Activated CD8-positive, alpha-beta memory T cell treated with anti-CD3 and anti-CD28 coated beads, Interleukin-2, amount 50 U/mL, for 48 hours (primary cell): ENCODE results near the gene PPP1R9B.
A peak's percentile ranks its signal among the peaks of the same experiment; 100 is the strongest.

ENCODE experiments used
- DNase-seq: peaks from one replicate; pipeline ENCODE4 v3.0.0-alpha.2; 2020

Gene PPP1R9B

DNA sequence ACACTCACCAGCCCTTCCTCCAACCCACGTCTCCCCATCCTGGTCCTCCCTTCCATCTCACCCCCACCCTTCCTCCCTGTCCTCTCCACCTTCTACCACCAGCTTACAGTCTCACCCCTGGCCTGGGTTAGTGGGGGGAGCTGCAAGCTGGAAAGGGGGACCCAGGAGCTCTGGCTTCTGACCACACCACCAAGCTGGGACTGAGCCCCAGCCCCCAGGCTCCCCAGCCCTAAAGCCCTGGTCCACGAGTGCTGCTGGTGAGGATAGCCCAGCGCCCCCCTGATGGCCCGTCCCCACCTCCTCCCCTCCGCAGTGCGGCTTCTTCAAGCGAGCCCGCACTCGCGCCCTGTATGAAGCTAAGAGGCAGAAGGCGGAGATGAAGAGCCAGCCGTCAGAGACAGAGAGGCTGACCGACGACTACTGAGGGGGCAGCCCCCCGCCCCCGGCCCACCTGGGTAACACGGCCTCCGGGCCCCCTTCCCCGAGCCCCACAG lies 62.5 kb downstream of the PPP1R9B start:
- DNase-seq, result no peak

DNA sequence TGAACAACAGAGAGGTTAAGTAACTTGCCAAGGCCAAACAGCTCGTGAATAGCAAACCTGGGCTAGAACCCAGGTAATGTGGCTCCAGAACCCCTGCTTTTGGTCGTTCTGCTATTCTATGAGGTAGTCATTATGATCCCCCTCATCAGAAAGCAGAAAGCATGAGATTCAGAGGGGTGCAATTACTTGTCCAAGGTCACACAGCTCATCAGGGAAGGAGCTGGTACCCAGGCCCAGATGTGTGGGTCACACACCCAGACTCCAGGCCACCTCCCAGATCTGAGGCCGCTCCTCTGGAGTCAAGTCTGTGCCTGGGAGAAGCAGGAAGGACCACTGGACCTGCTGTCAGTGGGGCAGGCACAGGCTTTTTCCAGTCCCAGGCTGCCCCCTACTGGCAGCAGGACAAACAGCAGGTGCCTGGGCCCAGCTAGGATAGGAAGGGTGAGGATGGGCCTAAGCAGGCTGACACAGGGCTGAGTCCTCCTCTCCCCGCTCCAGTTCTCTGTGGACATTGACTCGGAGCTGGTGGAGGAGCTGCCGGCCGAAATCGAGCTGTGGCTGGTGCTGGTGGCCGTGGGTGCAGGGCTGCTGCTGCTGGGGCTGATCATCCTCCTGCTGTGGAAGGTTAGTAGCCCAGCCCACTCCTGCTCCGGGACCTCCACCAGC lies 63.1 kb downstream of the PPP1R9B start:
- peak; percentile 93 for DNase-seq
